HepG2 (cell line): Measurements from ENCODE around the gene JADE2. TPM values are rescaled to one million over a fixed set of nuclear protein-coding genes. Genes with fewer than 3 reads are reported as not detected.

Experiments used
- FOXK2 ChIP-seq: fragments of 450-650 bp; IDR thresholded peaks from 2 replicates; pipeline ENCODE4 v1.6.1; 2016
- HDAC1 ChIP-seq: sonication (generic); formaldehyde crosslinking; IDR thresholded peaks from 2 replicates; pipeline ENCODE4 v1.5.1; 2020; ENCODE audit warnings: mild to moderate bottlenecking, missing genetic modification reagents
- JUN ChIP-seq: sonication (generic); formaldehyde crosslinking; IDR thresholded peaks from 2 replicates; pipeline ENCODE4 v1.4.0; 2020; ENCODE audit warnings: mild to moderate bottlenecking, missing genetic modification reagents
- NRL ChIP-seq: sonication (generic); formaldehyde crosslinking; IDR thresholded peaks from 2 replicates; pipeline ENCODE4 v1.5.0; 2020; ENCODE audit warnings: missing genetic modification reagents, mild to moderate bottlenecking, moderate library complexity, borderline replicate concordance
- PHF20 ChIP-seq: sonication (generic); formaldehyde crosslinking; IDR thresholded peaks from 2 replicates; pipeline ENCODE4 v1.5.0; 2020; ENCODE audit warnings: mild to moderate bottlenecking, missing genetic modification reagents
- ZFP82 ChIP-seq: sonication (generic); formaldehyde crosslinking; IDR thresholded peaks from 2 replicates; pipeline ENCODE4 v1.5.1; 2020; ENCODE audit warnings: mild to moderate bottlenecking, missing genetic modification reagents, borderline replicate concordance
- ZNF775 ChIP-seq: sonication (generic); formaldehyde crosslinking; IDR thresholded peaks from 2 replicates; pipeline ENCODE4 v1.4.0; 2020; ENCODE audit warnings: missing genetic modification reagents, mild to moderate bottlenecking, moderate library complexity, borderline replicate concordance
- polyA plus RNA-seq, 8 experiments: library from polyadenylated mRNA; depleted of rRNA in 3 of 8; stranded (reverse) in 7 of 8; unstranded in 1 of 8; fragments of >200 nt; fragmentation: Illumina TruSeq in 4 of 8; extraction: Trizol in 4 of 8; gene quantifications; 2 replicates each; pipeline versions ENCODE4 v1.2.1 to v1.2.3, GENCODE V29; 2011 to 2016; ENCODE audit warnings: low read depth in 4 of 8, missing spikeins in 1 of 8, mixed read lengths in 1 of 8; ENCODE audit not compliant: insufficient read depth in 1 of 8
- total RNA-seq, 5 experiments: library from RNA; depleted of rRNA; stranded (reverse); fragments of >200 nt; fragmentation: Illumina TruSeq; extraction: Trizol; gene quantifications; 2 replicates each; pipeline ENCODE4 v1.2.3, GENCODE V29; 2016; ENCODE audit warnings: low read depth in 1 of 5
- TF ChIP-seq, protein P1 (sequence below): sonication (generic); formaldehyde crosslinking; IDR thresholded peaks from 2 replicates; pipeline ENCODE4 v1.5.0; 2020; ENCODE audit warnings: mild to moderate bottlenecking, missing genetic modification reagents
- TF ChIP-seq, protein P2 (sequence below): sonication (generic); formaldehyde crosslinking; IDR thresholded peaks from 2 replicates; pipeline ENCODE4 v1.8.1; 2023; ENCODE audit warnings: missing genetic modification reagents, inconsistent platforms, borderline replicate concordance
- TF ChIP-seq, protein P3 (sequence below): IDR thresholded peaks from 2 replicates; pipeline ENCODE4 v1.6.1; 2016; ENCODE audit warnings: low read depth
- TF ChIP-seq, protein P4 (sequence below): sonication (generic); formaldehyde crosslinking; IDR thresholded peaks from 2 replicates; pipeline ENCODE4 v1.4.0; 2020; ENCODE audit warnings: mild to moderate bottlenecking, missing genetic modification reagents
- TF ChIP-seq, protein P5 (sequence below): sonication (generic); formaldehyde crosslinking; IDR thresholded peaks from 2 replicates; pipeline ENCODE4 v1.9.0; 2021; ENCODE audit warnings: missing genetic modification reagents, mild to moderate bottlenecking, borderline replicate concordance
- TF ChIP-seq, protein P6 (sequence below): sonication (generic); formaldehyde crosslinking; IDR thresholded peaks from 2 replicates; pipeline ENCODE4 v1.8.0; 2022; ENCODE audit warnings: mild to moderate bottlenecking, missing genetic modification reagents
- TF ChIP-seq, protein P7 (sequence below): sonication (generic); formaldehyde crosslinking; IDR thresholded peaks from 2 replicates; pipeline ENCODE4 v1.4.0; 2020; ENCODE audit warnings: missing genetic modification reagents; ENCODE audit errors: not compliant biosample characterization

Gene JADE2
- total and polyA plus RNA-seq, 2 of the 13 experiments (the other 11 are each of a cell fraction or from before 2014, with no cell fraction given) = 7.5 to 15.1 TPM

DNA sequence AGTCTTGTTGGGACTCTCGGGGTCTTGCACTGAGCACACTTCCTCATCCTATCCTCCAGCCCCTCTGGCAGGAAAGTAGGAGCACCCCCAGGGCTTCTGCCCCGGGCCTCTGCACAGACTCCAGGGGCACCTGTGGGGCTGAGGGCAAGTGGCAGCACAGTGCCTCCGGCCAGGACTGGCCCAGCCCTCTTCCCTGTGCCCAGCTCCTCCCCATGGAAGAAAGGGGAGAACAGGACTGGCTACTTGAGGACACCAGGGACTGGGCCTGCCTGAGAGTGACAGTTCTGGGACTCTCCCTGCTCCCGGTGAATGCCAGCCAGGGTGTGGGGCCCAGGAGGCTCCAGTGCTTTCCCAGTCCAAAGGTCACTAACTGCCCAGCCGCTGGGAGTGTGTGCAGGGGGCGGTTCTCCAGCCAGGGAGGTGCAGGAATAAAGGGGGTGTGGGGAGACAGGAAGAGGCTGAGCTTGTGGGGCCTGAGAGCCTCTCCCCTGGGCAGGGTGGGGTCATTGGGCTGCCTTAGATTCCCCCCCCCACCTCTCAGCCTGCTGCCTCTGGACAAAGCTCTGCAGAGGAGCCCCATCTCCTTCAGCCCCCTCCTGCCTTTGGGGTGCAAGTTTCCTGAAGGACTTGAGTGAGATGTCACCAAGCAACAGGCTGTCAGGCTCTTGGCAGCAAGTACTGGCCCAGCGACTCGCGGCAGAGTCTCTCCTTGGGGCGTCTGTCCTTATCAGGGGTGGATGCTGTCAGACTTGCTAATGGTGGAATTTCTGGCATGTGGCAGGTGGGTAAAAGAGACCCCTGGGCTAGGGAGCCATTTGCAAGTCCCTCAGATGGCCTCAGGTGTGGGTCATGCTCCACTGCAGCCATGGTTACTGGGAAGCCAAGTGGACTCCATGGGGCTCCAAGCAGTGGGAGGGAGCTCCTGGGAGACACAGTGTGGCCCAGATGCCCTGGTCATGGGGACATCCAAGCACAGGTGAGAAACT, 19.1 kb upstream of the JADE2 start (continued):
- TF ChIP-seq, protein P1, sequence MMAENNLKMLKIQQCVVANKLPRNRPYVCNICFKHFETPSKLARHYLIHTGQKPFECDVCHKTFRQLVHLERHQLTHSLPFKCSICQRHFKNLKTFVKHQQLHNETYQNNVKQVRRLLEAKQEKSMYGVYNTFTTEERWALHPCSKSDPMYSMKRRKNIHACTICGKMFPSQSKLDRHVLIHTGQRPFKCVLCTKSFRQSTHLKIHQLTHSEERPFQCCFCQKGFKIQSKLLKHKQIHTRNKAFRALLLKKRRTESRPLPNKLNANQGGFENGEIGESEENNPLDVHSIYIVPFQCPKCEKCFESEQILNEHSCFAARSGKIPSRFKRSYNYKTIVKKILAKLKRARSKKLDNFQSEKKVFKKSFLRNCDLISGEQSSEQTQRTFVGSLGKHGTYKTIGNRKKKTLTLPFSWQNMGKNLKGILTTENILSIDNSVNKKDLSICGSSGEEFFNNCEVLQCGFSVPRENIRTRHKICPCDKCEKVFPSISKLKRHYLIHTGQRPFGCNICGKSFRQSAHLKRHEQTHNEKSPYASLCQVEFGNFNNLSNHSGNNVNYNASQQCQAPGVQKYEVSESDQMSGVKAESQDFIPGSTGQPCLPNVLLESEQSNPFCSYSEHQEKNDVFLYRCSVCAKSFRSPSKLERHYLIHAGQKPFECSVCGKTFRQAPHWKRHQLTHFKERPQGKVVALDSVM (CRISPR knock-in tag) = peak; percentile 69; the same call in 1 of the 2 replicates
- TF ChIP-seq, protein P2, sequence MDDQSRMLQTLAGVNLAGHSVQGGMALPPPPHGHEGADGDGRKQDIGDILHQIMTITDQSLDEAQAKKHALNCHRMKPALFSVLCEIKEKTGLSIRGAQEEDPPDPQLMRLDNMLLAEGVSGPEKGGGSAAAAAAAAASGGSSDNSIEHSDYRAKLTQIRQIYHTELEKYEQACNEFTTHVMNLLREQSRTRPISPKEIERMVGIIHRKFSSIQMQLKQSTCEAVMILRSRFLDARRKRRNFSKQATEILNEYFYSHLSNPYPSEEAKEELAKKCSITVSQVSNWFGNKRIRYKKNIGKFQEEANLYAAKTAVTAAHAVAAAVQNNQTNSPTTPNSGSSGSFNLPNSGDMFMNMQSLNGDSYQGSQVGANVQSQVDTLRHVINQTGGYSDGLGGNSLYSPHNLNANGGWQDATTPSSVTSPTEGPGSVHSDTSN (CRISPR knock-in tag) = no peak
- TF ChIP-seq HDAC1 (CRISPR knock-in tag) (peak; percentile 92), NRL (CRISPR knock-in tag) (no peak; the same call in 1 of the 2 replicates), ZNF775 (CRISPR knock-in tag) (no peak), JUN (no peak), FOXK2 (no peak), ZFP82 (no peak), PHF20 (CRISPR knock-in tag) (peak; percentile 38; the same call in 1 of the 2 replicates)
- TF ChIP-seq, protein P3, sequence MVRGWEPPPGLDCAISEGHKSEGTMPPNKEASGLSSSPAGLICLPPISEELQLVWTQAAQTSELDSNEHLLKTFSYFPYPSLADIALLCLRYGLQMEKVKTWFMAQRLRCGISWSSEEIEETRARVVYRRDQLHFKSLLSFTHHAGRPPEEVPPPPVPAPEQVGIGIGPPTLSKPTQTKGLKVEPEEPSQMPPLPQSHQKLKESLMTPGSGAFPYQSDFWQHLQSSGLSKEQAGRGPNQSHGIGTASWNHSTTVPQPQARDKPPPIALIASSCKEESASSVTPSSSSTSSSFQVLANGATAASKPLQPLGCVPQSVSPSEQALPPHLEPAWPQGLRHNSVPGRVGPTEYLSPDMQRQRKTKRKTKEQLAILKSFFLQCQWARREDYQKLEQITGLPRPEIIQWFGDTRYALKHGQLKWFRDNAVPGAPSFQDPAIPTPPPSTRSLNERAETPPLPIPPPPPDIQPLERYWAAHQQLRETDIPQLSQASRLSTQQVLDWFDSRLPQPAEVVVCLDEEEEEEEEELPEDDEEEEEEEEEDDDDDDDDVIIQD = peak; percentile 92
- TF ChIP-seq, protein P4, sequence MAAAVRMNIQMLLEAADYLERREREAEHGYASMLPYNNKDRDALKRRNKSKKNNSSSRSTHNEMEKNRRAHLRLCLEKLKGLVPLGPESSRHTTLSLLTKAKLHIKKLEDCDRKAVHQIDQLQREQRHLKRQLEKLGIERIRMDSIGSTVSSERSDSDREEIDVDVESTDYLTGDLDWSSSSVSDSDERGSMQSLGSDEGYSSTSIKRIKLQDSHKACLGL (CRISPR knock-in tag) = 0 out of 2 replicates have a peak, but pooled peaks have one; percentile 25
- TF ChIP-seq, protein P5, sequence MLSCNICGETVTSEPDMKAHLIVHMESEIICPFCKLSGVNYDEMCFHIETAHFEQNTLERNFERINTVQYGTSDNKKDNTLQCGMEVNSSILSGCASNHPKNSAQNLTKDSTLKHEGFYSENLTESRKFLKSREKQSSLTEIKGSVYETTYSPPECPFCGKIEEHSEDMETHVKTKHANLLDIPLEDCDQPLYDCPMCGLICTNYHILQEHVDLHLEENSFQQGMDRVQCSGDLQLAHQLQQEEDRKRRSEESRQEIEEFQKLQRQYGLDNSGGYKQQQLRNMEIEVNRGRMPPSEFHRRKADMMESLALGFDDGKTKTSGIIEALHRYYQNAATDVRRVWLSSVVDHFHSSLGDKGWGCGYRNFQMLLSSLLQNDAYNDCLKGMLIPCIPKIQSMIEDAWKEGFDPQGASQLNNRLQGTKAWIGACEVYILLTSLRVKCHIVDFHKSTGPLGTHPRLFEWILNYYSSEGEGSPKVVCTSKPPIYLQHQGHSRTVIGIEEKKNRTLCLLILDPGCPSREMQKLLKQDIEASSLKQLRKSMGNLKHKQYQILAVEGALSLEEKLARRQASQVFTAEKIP (CRISPR knock-in tag) = no peak
- TF ChIP-seq, protein P6, sequence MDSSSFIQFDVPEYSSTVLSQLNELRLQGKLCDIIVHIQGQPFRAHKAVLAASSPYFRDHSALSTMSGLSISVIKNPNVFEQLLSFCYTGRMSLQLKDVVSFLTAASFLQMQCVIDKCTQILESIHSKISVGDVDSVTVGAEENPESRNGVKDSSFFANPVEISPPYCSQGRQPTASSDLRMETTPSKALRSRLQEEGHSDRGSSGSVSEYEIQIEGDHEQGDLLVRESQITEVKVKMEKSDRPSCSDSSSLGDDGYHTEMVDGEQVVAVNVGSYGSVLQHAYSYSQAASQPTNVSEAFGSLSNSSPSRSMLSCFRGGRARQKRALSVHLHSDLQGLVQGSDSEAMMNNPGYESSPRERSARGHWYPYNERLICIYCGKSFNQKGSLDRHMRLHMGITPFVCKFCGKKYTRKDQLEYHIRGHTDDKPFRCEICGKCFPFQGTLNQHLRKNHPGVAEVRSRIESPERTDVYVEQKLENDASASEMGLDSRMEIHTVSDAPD (CRISPR knock-in tag) = peak; percentile 84; the same call in 1 of the 2 replicates
- TF ChIP-seq, protein P7, sequence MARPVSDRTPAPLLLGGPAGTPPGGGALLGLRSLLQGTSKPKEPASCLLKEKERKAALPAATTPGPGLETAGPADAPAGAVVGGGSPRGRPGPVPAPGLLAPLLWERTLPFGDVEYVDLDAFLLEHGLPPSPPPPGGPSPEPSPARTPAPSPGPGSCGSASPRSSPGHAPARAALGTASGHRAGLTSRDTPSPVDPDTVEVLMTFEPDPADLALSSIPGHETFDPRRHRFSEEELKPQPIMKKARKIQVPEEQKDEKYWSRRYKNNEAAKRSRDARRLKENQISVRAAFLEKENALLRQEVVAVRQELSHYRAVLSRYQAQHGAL (CRISPR knock-in tag) = peak; percentile 55
